Measurements from ENCODE around the gene MEIS2.
A peak's percentile ranks its signal among the peaks of the same experiment; 100 is the strongest.

MEIS2 gene

GRCh38 chr15:37102305-37103162 is 2.2 kb upstream of the MEIS2 start:
- ChIA-PET CTCF (interaction anchor here (0.5 to 0.7 kb wide), 2 partner anchors 32 to 708 kb away, joined by 3 to 8 read pairs; no protein-coding TSS in a partner anchor), POLR2A (interaction anchor here (1.1 kb wide), 1 partner anchor 10 kb away, joined by 12 read pairs; no protein-coding TSS in a partner anchor)
- peak overlapping the region; percentile 61 for H3K4me3 ChIP-seq (ENCODE audit: low read depth, low read length)
- H3K36me3 ChIP-seq (ENCODE audit: control insufficient read depth in 2 of 2, insufficient read depth in 1 of 2, low read length in 2 of 2) = no peaks in the 10 kb centered on the region
- H3K9me3 ChIP-seq (ENCODE audit: control insufficient read depth, insufficient read depth, low read depth, low read length) = no peaks in the 10 kb centered on the region
- H3K27ac ChIP-seq (ENCODE audit: extremely low read depth, low read depth, low read length) = peak overlapping the region; percentile 98
- H3K4me1 ChIP-seq (ENCODE audit: control insufficient read depth, insufficient read depth, low read length) = peaks cover 7% of the 10 kb centered on the region; the same call in 1 of the 2 replicates
- no peak for TF ChIP-seq ZNF350 (tag by site-specific recombination; IDR thresholded peaks at IDR 0.05)
- TF ChIP-seq, protein P1, sequence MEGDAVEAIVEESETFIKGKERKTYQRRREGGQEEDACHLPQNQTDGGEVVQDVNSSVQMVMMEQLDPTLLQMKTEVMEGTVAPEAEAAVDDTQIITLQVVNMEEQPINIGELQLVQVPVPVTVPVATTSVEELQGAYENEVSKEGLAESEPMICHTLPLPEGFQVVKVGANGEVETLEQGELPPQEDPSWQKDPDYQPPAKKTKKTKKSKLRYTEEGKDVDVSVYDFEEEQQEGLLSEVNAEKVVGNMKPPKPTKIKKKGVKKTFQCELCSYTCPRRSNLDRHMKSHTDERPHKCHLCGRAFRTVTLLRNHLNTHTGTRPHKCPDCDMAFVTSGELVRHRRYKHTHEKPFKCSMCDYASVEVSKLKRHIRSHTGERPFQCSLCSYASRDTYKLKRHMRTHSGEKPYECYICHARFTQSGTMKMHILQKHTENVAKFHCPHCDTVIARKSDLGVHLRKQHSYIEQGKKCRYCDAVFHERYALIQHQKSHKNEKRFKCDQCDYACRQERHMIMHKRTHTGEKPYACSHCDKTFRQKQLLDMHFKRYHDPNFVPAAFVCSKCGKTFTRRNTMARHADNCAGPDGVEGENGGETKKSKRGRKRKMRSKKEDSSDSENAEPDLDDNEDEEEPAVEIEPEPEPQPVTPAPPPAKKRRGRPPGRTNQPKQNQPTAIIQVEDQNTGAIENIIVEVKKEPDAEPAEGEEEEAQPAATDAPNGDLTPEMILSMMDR (tag by site-specific recombination; IDR thresholded peaks at IDR 0.05) = no peak
- peak; percentile 64 for TF ChIP-seq ZNF335 (tag by site-specific recombination; conservative IDR thresholded peaks at IDR 0.05)
- TF ChIP-seq, protein P2, sequence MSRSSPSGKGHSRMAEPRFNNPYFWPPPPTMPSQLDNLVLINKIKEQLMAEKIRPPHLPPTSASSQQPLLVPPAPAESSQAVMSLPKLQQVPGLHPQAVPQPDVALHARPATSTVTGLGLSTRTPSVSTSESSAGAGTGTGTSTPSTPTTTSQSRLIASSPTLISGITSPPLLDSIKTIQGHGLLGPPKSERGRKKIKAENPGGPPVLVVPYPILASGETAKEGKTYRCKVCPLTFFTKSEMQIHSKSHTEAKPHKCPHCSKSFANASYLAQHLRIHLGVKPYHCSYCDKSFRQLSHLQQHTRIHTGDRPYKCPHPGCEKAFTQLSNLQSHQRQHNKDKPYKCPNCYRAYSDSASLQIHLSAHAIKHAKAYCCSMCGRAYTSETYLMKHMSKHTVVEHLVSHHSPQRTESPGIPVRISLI (tag by site-specific recombination; IDR thresholded peaks at IDR 0.05) = peak; percentile 71
- TF ChIP-seq ZBTB48 (tag by site-specific recombination; IDR thresholded peaks at IDR 0.05) = no peak
- TF ChIP-seq, protein P3, sequence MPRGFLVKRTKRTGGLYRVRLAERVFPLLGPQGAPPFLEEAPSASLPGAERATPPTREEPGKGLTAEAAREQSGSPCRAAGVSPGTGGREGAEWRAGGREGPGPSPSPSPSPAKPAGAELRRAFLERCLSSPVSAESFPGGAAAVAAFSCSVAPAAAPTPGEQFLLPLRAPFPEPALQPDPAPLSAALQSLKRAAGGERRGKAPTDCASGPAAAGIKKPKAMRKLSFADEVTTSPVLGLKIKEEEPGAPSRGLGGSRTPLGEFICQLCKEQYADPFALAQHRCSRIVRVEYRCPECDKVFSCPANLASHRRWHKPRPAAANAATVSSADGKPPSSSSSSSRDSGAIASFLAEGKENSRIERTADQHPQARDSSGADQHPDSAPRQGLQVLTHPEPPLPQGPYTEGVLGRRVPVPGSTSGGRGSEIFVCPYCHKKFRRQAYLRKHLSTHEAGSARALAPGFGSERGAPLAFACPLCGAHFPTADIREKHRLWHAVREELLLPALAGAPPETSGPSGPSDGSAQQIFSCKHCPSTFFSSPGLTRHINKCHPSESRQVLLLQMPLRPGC (tag by site-specific recombination; IDR thresholded peaks at IDR 0.05) = no peak
- peak; percentile 42 for TF ChIP-seq SP2 (tag by site-specific recombination; IDR thresholded peaks at IDR 0.05)
- 0 out of 2 replicates have a peak, but pooled peaks have one; percentile 14 for TF ChIP-seq ZNF639 (tag by site-specific recombination; IDR thresholded peaks at IDR 0.05)
- 0 out of 2 replicates have a peak, but pooled peaks have one; percentile 25 for TF ChIP-seq ZEB2 (tag by site-specific recombination; IDR thresholded peaks at IDR 0.05)
- TF ChIP-seq ZNF341 (tag by site-specific recombination; IDR thresholded peaks at IDR 0.05; ENCODE audit: low read depth) = peak; percentile 30; the same call in 1 of the 2 replicates
- TF ChIP-seq, protein P4, sequence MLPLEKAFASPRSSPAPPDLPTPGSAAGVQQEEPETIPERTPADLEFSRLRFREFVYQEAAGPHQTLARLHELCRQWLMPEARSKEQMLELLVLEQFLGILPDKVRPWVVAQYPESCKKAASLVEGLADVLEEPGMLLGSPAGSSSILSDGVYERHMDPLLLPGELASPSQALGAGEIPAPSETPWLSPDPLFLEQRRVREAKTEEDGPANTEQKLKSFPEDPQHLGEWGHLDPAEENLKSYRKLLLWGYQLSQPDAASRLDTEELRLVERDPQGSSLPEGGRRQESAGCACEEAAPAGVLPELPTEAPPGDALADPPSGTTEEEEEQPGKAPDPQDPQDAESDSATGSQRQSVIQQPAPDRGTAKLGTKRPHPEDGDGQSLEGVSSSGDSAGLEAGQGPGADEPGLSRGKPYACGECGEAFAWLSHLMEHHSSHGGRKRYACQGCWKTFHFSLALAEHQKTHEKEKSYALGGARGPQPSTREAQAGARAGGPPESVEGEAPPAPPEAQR (tag by site-specific recombination; IDR thresholded peaks at IDR 0.05) = no peak
- no peak for TF ChIP-seq GLI4 (tag by site-specific recombination; IDR thresholded peaks at IDR 0.05)
- no peak for TF ChIP-seq ZNF76 (tag by site-specific recombination; IDR thresholded peaks at IDR 0.05; ENCODE audit: borderline replicate concordance, low read depth)
- TF ChIP-seq, protein P5, sequence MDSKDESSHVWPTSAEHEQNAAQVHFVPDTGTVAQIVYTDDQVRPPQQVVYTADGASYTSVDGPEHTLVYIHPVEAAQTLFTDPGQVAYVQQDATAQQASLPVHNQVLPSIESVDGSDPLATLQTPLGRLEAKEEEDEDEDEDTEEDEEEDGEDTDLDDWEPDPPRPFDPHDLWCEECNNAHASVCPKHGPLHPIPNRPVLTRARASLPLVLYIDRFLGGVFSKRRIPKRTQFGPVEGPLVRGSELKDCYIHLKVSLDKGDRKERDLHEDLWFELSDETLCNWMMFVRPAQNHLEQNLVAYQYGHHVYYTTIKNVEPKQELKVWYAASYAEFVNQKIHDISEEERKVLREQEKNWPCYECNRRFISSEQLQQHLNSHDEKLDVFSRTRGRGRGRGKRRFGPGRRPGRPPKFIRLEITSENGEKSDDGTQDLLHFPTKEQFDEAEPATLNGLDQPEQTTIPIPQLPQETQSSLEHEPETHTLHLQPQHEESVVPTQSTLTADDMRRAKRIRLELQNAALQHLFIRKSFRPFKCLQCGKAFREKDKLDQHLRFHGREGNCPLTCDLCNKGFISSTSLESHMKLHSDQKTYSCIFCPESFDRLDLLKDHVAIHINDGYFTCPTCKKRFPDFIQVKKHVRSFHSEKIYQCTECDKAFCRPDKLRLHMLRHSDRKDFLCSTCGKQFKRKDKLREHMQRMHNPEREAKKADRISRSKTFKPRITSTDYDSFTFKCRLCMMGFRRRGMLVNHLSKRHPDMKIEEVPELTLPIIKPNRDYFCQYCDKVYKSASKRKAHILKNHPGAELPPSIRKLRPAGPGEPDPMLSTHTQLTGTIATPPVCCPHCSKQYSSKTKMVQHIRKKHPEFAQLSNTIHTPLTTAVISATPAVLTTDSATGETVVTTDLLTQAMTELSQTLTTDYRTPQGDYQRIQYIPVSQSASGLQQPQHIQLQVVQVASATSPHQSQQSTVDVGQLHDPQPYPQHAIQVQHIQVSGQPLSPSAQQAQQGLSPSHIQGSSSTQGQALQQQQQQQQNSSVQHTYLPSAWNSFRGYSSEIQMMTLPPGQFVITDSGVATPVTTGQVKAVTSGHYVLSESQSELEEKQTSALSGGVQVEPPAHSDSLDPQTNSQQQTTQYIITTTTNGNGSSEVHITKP (tag by site-specific recombination; IDR thresholded peaks at IDR 0.05) = peak; percentile 21; the same call in 1 of the 2 replicates
- no peak for TF ChIP-seq KLF9 (tag by site-specific recombination; IDR thresholded peaks at IDR 0.05; ENCODE audit: low read depth)
- no peak for TF ChIP-seq ZNF426 (tag by site-specific recombination; IDR thresholded peaks at IDR 0.05)
- peak; percentile 35 for TF ChIP-seq ZBTB8A (tag by site-specific recombination; IDR thresholded peaks at IDR 0.05)
- TF ChIP-seq YY2 (tag by site-specific recombination; IDR thresholded peaks at IDR 0.05) = no peak
- TF ChIP-seq ZNF26 (tag by site-specific recombination; IDR thresholded peaks at IDR 0.05) = no peak
- TF ChIP-seq ZNF513 (tag by site-specific recombination; IDR thresholded peaks at IDR 0.05) = 0 out of 2 replicates have a peak, but pooled peaks have one; percentile 22
- peak; percentile 27; the same call in 1 of the 2 replicates for TF ChIP-seq WT1 (tag by site-specific recombination; IDR thresholded peaks at IDR 0.05)

Measured in HEK293 (cell line).